ENCODE measurements around the gene COPB1.

Gene COPB1

DNA sequence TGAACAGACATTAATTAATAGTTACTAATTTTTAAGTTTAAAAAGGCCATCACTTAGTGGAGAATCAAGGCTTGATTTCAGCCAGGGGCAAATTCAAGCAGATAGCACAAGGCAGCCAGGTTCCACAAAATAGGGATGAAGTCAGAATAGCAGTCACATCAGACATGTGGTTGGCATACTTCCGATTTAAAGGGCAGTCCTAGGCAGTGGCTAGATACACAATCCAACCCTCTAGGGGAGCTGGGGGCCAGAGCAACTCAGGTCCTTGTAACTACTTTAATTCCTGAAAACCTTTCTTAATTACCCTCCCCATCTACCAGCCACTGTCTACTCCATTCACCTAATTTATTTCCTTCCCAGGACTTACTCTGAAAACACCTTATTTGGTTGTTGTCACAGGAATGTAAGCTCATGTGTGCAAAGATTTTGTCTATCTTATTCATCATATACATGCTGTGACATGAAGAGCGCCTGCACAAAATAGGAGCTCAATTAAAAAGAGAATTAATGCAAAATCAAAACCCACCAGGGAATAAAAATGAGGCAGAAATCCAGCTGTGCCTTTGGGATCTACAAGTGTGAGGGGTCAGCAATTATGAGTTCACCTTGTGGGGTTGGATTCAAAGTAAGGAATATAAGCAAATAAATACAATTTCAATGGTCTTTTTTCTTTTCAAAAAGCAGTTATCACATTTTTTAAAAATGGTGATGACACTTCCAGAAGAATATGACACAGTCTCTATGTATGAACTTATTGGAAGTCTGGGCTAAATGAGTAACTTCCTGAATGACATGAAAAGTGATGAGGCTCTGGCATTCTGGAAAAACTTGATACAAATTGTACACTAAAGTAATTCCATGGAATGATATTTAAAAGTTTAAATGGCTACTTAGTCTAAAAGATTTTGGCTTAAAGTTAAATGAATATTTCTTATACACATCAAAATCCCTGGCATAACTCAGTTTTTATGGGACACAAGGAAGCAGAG lies 53.8 kb downstream of the COPB1 start:
- Histone ChIP-seq H3K36me3 (no peaks in the 10 kb centered on the region), H3K9me3 (ENCODE audit: severe bottlenecking) (no peaks in the 10 kb centered on the region), H3K4me3 (ENCODE audit: low read depth, low read length) (no peak overlapping the region), H3K27ac (no peak overlapping the region), H3K27me3 (ENCODE audit: insufficient read depth, low read depth, severe bottlenecking) (no peaks in the 10 kb centered on the region)
- no peak for TF ChIP-seq CTCF (IDR thresholded peaks at IDR 0.05; ENCODE audit: low read depth, low read length)
- DNase-seq: no peak

DNA sequence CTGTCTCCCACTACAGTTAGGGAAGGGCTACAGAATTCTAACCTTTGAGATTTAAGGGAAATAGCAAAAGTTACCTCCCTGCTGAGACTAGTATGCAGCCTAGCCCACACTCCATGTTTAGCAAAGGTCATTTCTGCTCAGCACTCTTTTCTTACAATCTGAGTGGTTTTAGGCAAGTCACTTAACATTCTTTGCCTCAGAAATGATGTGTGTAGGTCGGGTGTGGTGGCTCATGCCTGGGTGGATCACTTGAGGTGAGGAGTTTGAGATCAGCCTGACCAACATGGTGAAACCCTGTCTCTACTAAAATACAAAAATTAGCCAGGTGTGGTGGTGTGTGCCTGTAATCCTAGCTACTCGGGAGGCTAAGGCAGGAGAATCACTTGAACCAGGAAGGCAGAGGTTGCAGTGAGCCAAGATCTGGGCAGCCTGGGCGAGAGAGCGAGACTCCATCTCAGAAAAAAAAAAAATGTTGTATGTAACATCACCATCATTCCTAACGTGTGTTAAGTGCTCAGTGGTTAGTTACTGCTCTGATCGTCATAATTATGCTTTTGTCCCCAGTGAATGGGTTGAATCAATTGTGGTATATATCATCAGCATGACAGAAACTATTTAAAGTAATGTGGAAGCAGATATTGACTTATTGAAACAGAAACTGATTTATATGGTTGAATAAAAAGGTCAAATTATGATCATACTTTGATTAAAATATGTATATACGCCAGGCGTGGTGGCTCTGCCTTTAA lies 55.0 kb downstream of the COPB1 start:
- no peak for DNase-seq
- H3K9me3 ChIP-seq (ENCODE audit: severe bottlenecking): no peaks in the 10 kb centered on the region
- H3K36me3 ChIP-seq: no peaks in the 10 kb centered on the region
- H3K27ac ChIP-seq: no peak overlapping the region
- TF ChIP-seq CTCF (IDR thresholded peaks at IDR 0.05; ENCODE audit: low read depth, low read length): no peak
- H3K27me3 ChIP-seq (ENCODE audit: insufficient read depth, low read depth, severe bottlenecking): no peaks in the 10 kb centered on the region
- H3K4me3 ChIP-seq (ENCODE audit: low read depth, low read length): no peak overlapping the region

GRCh38 chr11:14443638-14444037 lies 56.0 kb downstream of the COPB1 start:
- no peak for TF ChIP-seq CTCF (IDR thresholded peaks at IDR 0.05; ENCODE audit: low read depth, low read length)
- Histone ChIP-seq H3K27ac (no peak overlapping the region), H3K36me3 (no peaks in the 10 kb centered on the region), H3K4me3 (ENCODE audit: low read depth, low read length) (no peak overlapping the region), H3K27me3 (ENCODE audit: insufficient read depth, low read depth, severe bottlenecking) (no peaks in the 10 kb centered on the region), H3K9me3 (ENCODE audit: severe bottlenecking) (no peaks in the 10 kb centered on the region)
- no peak for DNase-seq

- Histone ChIP-seq H3K27ac (no peak overlapping the region), H3K4me3 (ENCODE audit: low read depth, low read length) (no peak overlapping the region), H3K36me3 (no peaks in the 10 kb centered on the region), H3K27me3 (ENCODE audit: insufficient read depth, low read depth, severe bottlenecking) (no peaks in the 10 kb centered on the region), H3K9me3 (ENCODE audit: severe bottlenecking) (no peaks in the 10 kb centered on the region)
- no peak for TF ChIP-seq CTCF (IDR thresholded peaks at IDR 0.05; ENCODE audit: low read depth, low read length)
- DNase-seq: no peak
Observed at GRCh38 chr11:14435717-14436512, 63.7 kb downstream of the COPB1 start.

DNA sequence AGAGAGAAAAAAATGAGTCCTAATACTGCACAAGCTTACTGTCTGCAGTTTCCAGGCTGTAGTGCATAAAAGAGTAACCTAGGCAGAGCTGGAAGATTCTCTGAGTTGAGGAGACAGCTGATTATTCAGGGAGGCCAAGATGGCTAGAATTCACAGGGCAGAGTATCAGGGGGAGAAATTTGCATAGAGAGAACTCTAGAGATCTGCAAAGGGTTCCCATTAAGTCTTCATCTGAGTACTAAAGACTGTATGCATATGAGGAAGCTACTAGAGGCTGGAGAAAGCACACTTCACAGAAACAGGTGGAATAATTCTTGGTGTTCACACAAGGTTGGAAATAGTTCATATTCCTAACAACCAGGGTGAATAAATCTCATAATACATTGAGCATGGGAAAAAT lies 74.0 kb downstream of the COPB1 start:
- no peaks in the 10 kb centered on the region for H3K36me3 ChIP-seq
- H3K27me3 ChIP-seq (ENCODE audit: insufficient read depth, low read depth, severe bottlenecking): no peaks in the 10 kb centered on the region
- H3K9me3 ChIP-seq (ENCODE audit: severe bottlenecking): no peaks in the 10 kb centered on the region
- H3K4me3 ChIP-seq (ENCODE audit: low read depth, low read length): no peak overlapping the region
- no peak for TF ChIP-seq CTCF (IDR thresholded peaks at IDR 0.05; ENCODE audit: low read depth, low read length)
- H3K27ac ChIP-seq: no peak overlapping the region
- DNase-seq: no peak

All from WERI-Rb-1 (cell line).